Left kidney (tissue), 8 donors: ENCODE results near the gene KLK14. TPM values are rescaled to one million over a fixed set of nuclear protein-coding genes. Genes with fewer than 3 reads are reported as not detected.

Source experiments
- DNase-seq: peaks from one replicate; pipeline ENCODE4 v3.0.0-alpha.2; 2013
- long read RNA-seq, 8 donors: transcript quantifications; one replicate each; lab custom pipeline, GENCODE V29; 2026
- polyA plus RNA-seq: library from polyadenylated mRNA; unstranded; fragments of 120-200 nt; gene quantifications from one replicate; pipeline ENCODE4 v1.2.1, GENCODE V29; 2013; ENCODE audit not compliant: insufficient read length

KLK14 gene
- polyA plus RNA-seq = 0.45 TPM
- long read RNA-seq, donor 1 = 0 reads
- long read RNA-seq, donor 2 = 0 reads
- long read RNA-seq, donor 3 = 0 reads
- long read RNA-seq, donor 4 = 0 reads
- long read RNA-seq, donor 5 = 0 reads
- long read RNA-seq, donor 6 = 0 reads
- long read RNA-seq, donor 7 = 0 reads
- long read RNA-seq, donor 8 = 0 reads

- no peak for DNase-seq
Observed at GRCh38 chr19:51082611-51083010, at the start of gene KLK14. KLK14 (minus strand) TSS chr19:51082887; CDS start chr19:51082614, 273 bp downstream.

GRCh38 chr19:51131780-51132680 is 49.3 kb upstream of the KLK14 start:
- no peak for DNase-seq

- DNase-seq = no peak
Observed at GRCh38 chr19:51129716-51130115, 47.0 kb upstream of the KLK14 start.

- no peak for DNase-seq
Observed at GRCh38 chr19:51128227-51128626, 45.5 kb upstream of the KLK14 start.

- no peak for DNase-seq
Observed at GRCh38 chr19:51127755-51128154, 45.1 kb upstream of the KLK14 start.

GRCh38 chr19:51127032-51127431 is 44.3 kb upstream of the KLK14 start:
- no peak for DNase-seq

- DNase-seq = no peak
Observed at GRCh38 chr19:51125421-51126075, 42.9 kb upstream of the KLK14 start.

- no peak for DNase-seq
Observed at GRCh38 chr19:51124729-51125128, 42.0 kb upstream of the KLK14 start, which contains the start of gene SIGLEC9. SIGLEC9 (plus strand) TSS chr19:51124906; CDS start chr19:51124975, 69 bp downstream.

- DNase-seq = no peak
Observed at GRCh38 chr19:51124216-51124615, 41.5 kb upstream of the KLK14 start.

GRCh38 chr19:51123802-51124201 is 41.1 kb upstream of the KLK14 start:
- no peak for DNase-seq

GRCh38 chr19:51123381-51123800 is 40.7 kb upstream of the KLK14 start:
- DNase-seq = no peak

GRCh38 chr19:51122112-51122981 is 39.7 kb upstream of the KLK14 start:
- no peak for DNase-seq

GRCh38 chr19:51121257-51121656 is 38.6 kb upstream of the KLK14 start:
- no peak for DNase-seq

- DNase-seq = no peak
Observed at GRCh38 chr19:51120160-51120559, 37.5 kb upstream of the KLK14 start.

GRCh38 chr19:51119611-51120010 is 36.9 kb upstream of the KLK14 start:
- DNase-seq = no peak

GRCh38 chr19:51119101-51119500 is 36.4 kb upstream of the KLK14 start:
- DNase-seq = no peak

- no peak for DNase-seq
Observed at GRCh38 chr19:51116736-51117286, 34.1 kb upstream of the KLK14 start.

GRCh38 chr19:51114087-51114729 is 31.5 kb upstream of the KLK14 start:
- DNase-seq = no peak

GRCh38 chr19:51111606-51112005 is 28.9 kb upstream of the KLK14 start:
- DNase-seq = no peak

- DNase-seq = no peak
Observed at GRCh38 chr19:51110666-51110971, 27.9 kb upstream of the KLK14 start.

- no peak for DNase-seq
Observed at GRCh38 chr19:51108805-51109146, 26.1 kb upstream of the KLK14 start.
